Measurements from ENCODE around the gene MTOR.
"Not testable (repeated sequence)": the region's sequence is repeated elsewhere in the genome, so short reads cannot be mapped to it uniquely, and the experiment has no call there.

MTOR gene

GRCh38 chr1:11262171-11263049, at the start of gene MTOR:
TSS of gene MTOR (minus strand) at chr1:11262551. CDS start at chr1:11259409, 3,142 bp downstream.
- peak; percentile 100 for DNase-seq

GRCh38 chr1:11309385-11309784, 47.0 kb upstream of the MTOR start:
- no peak for DNase-seq

GRCh38 chr1:11308699-11309224, 46.4 kb upstream of the MTOR start:
- no peak for DNase-seq

- no peak for DNase-seq
Observed at GRCh38 chr1:11307852-11308251, 45.5 kb upstream of the MTOR start.

- DNase-seq = not testable (repeated sequence)
Observed at GRCh38 chr1:11305516-11305915, 43.2 kb upstream of the MTOR start.

GRCh38 chr1:11302366-11302765, 40.0 kb upstream of the MTOR start:
- no peak for DNase-seq

GRCh38 chr1:11301601-11302000, 39.2 kb upstream of the MTOR start:
- DNase-seq = no peak

GRCh38 chr1:11299225-11299574, 36.8 kb upstream of the MTOR start:
- DNase-seq = no peak

- no peak for DNase-seq
Observed at GRCh38 chr1:11298390-11299224, 36.3 kb upstream of the MTOR start.

- not testable (repeated sequence) for DNase-seq
Observed at GRCh38 chr1:11297774-11298173, 35.4 kb upstream of the MTOR start.

- no peak for DNase-seq
Observed at GRCh38 chr1:11295905-11296304, 33.6 kb upstream of the MTOR start.

GRCh38 chr1:11294951-11295350, 32.6 kb upstream of the MTOR start:
- DNase-seq = no peak

- DNase-seq = no peak
Observed at GRCh38 chr1:11293856-11294255, 31.5 kb upstream of the MTOR start.

GRCh38 chr1:11291049-11291448, 28.7 kb upstream of the MTOR start:
- DNase-seq = no peak

- no peak for DNase-seq
Observed at GRCh38 chr1:11289064-11289463, 26.7 kb upstream of the MTOR start.

GRCh38 chr1:11286735-11287410, 24.5 kb upstream of the MTOR start:
- no peak for DNase-seq

- DNase-seq = peak; percentile 17
Observed at GRCh38 chr1:11285883-11286734, 23.8 kb upstream of the MTOR start.

GRCh38 chr1:11284784-11285183, 22.4 kb upstream of the MTOR start:
- DNase-seq = no peak

- no peak for DNase-seq
Observed at GRCh38 chr1:11283151-11283550, 20.8 kb upstream of the MTOR start.

- DNase-seq = peak; percentile 81
Observed at GRCh38 chr1:11281518-11282331, 19.4 kb upstream of the MTOR start.

- DNase-seq = peak; percentile 27
Observed at GRCh38 chr1:11280719-11281376, 18.5 kb upstream of the MTOR start.

Measured in NCI-H1105 treated with DMSO at 0.1 percent for 48 hours (cell line).